ENCODE measurements around the gene IFNL4.
"Not testable (repeated sequence)": the region's sequence is repeated elsewhere in the genome, so short reads cannot be mapped to it uniquely, and the experiment has no call there.

DNA sequence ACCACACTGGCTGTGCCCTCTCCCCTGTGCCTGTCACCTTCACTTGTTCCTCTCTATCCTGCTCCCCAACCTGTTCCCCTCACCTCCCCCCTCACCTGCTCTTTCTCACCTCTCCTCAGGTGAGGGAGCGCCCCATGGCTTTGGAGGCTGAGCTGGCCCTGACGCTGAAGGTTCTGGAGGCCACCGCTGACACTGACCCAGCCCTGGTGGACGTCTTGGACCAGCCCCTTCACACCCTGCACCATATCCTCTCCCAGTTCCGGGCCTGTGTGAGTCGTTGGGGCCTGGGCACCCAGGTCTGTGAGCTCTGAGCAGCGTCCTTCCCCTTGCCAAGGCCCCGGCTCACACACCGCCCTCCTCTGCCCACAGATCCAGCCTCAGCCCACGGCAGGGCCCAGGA, 20.7 kb upstream of the IFNL4 start:
- TF ChIP-seq POLR2A, POLR2AphosphoS5, POU2F2 (IDR thresholded peaks at IDR 0.05; ENCODE audit: low read depth, low read length): not testable (repeated sequence)

All from GM12891 (cell line).